ENCODE data around the gene SDK1.

The SDK1 gene

DNA sequence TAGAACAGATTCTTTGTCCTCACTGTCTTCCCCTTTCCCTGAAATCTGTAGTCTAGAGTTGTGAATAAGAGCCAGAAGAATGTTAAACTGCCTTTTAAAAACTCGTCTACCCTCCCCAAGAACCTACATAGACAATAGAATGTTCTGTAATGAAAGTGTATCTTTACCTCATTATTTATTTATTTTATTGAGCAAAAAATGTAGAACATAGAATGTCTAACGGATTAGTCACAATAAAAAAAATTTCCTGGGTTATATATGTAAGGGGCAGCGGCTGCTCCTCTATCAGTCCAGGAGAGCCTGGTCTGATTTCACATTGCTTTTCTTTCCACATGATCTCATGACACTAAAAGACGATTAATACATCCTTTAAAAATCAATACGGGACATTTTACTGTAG, 135.7 kb downstream of the SDK1 start:
- Histone ChIP-seq H3K27me3 (no peaks in the 10 kb centered on the region), H3K4me1 (ENCODE audit: control insufficient read depth in 1 of 2, insufficient read depth in 1 of 2, low read depth in 1 of 2, low read length in 1 of 2) (peaks cover 6 to 9% of the 10 kb centered on the region in 2 experiments), H3K36me3 (no peaks in the 10 kb centered on the region), H3K27ac (no peak overlapping the region), H3K9me3 (no peaks in the 10 kb centered on the region), H3K4me3 (ENCODE audit: low read depth in 1 of 2, low read length in 1 of 2) (no peak overlapping the region)
- TF ChIP-seq, protein P1, sequence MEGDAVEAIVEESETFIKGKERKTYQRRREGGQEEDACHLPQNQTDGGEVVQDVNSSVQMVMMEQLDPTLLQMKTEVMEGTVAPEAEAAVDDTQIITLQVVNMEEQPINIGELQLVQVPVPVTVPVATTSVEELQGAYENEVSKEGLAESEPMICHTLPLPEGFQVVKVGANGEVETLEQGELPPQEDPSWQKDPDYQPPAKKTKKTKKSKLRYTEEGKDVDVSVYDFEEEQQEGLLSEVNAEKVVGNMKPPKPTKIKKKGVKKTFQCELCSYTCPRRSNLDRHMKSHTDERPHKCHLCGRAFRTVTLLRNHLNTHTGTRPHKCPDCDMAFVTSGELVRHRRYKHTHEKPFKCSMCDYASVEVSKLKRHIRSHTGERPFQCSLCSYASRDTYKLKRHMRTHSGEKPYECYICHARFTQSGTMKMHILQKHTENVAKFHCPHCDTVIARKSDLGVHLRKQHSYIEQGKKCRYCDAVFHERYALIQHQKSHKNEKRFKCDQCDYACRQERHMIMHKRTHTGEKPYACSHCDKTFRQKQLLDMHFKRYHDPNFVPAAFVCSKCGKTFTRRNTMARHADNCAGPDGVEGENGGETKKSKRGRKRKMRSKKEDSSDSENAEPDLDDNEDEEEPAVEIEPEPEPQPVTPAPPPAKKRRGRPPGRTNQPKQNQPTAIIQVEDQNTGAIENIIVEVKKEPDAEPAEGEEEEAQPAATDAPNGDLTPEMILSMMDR (IDR thresholded peaks at IDR 0.05), result no peak

DNA sequence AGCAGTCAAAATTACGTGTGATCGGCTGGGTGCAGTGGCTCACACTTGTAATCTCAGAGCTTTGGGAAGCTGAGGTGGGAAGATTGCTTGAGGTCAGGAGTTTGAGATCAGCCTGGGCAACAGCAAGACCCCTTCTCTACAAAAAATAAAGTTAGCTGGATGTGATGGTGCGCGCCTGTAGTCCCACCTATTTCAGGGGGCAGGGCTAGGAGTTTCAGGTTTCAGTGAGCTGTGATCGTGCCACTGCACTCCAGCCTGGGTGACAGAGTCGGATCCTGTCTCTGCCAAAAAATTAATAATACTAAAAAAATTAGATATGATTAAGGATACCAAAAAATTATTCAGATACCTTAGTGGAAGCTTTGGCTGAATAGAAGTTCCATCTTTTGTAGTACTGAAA, 136.4 kb downstream of the SDK1 start:
- no peak overlapping the region for H3K4me3 ChIP-seq (ENCODE audit: low read depth in 1 of 2, low read length in 1 of 2)
- no peak overlapping the region for H3K27ac ChIP-seq
- H3K4me1 ChIP-seq (ENCODE audit: control insufficient read depth in 1 of 2, insufficient read depth in 1 of 2, low read depth in 1 of 2, low read length in 1 of 2), result peaks cover 6 to 9% of the 10 kb centered on the region in 2 experiments
- no peaks in the 10 kb centered on the region for H3K9me3 ChIP-seq
- H3K36me3 ChIP-seq, result no peaks in the 10 kb centered on the region
- TF ChIP-seq, protein P1 (IDR thresholded peaks at IDR 0.05), result no peak
- H3K27me3 ChIP-seq, result no peaks in the 10 kb centered on the region

DNA sequence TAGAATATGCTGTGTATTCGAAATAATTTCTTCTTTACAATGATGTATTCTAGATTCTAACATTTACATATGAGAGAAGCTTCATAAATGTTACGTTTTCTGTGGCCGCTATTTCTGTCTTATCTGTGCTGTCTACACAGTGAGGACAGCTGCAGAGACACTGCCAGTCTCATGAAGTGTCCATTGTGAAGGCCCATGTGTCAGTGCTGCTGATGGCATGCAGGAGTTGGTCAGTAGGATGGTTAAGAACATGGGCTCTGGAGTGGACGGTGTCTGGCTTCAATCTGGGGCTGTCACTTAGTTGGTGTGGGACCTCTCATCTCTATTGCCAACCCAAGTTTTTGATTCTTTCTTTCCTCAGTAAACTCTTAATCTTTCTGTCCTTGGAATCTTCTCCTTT, 137.3 kb downstream of the SDK1 start:
- no peak overlapping the region for H3K4me3 ChIP-seq (ENCODE audit: low read depth in 1 of 2, low read length in 1 of 2)
- H3K9me3 ChIP-seq, result no peaks in the 10 kb centered on the region
- no peaks in the 10 kb centered on the region for H3K27me3 ChIP-seq
- peaks cover 6 to 9% of the 10 kb centered on the region in 2 experiments for H3K4me1 ChIP-seq (ENCODE audit: control insufficient read depth in 1 of 2, insufficient read depth in 1 of 2, low read depth in 1 of 2, low read length in 1 of 2)
- no peaks in the 10 kb centered on the region for H3K36me3 ChIP-seq
- TF ChIP-seq, protein P1 (IDR thresholded peaks at IDR 0.05), result no peak
- H3K27ac ChIP-seq, result no peak overlapping the region

DNA sequence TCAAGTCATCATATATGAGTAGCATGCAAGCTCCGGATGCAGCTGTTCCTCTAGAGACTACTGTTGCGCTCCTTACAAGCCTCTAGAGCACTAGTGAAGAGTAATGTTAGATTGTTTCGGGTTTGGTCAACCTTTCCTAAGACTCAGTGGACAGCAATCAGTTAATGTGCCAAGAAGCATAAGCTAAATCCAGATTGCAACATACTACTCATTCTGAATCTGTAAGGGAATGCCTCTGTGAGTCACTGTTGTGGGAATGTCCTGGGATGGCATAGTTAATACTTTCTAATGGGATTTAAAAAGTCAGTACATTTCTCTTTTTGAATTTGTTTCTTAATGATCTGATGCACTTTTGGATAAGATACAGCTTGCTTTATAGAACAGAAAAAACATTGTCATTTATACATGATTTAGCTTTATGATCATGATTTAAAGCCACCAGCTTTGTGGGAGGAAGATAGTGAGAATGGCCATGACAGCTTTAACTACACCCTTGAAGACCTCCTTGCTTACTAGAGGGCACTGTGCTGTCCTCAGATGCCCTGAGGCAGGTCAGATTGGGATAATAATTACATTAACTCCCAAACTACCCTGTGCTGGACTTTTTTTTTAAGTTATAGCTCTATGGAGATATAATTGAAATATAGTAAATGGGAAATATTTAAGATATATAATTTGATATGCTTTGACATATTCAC, 138.4 kb downstream of the SDK1 start:
- Histone ChIP-seq H3K4me3 (ENCODE audit: low read depth in 1 of 2, low read length in 1 of 2) (no peak overlapping the region), H3K36me3 (no peaks in the 10 kb centered on the region), H3K4me1 (ENCODE audit: control insufficient read depth in 1 of 2, insufficient read depth in 1 of 2, low read depth in 1 of 2, low read length in 1 of 2) (peaks cover under 1 to 2% of the 10 kb centered on the region in 2 experiments), H3K9me3 (no peaks in the 10 kb centered on the region), H3K27me3 (no peaks in the 10 kb centered on the region), H3K27ac (no peak overlapping the region)
- TF ChIP-seq, protein P1 (IDR thresholded peaks at IDR 0.05), result no peak

DNA sequence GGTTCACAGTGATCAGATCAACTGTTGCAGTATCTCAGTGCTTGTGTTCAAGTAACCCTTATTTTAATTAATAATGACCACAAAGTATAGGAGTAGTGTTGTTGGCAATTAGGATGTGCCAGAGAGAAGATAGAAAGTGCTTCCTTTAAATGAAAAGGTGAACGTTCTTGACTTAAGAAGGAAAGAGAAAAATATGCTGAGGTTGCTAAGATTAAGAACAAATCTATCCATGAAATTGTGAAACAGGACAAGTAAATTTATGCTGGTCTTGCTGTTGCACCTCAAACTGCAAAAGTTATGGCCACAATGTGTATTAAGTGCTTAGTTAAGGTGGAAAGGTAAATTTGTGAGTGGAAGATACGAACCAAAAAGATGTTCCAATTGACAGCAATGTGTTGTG, 139.5 kb downstream of the SDK1 start:
- no peak overlapping the region for H3K4me3 ChIP-seq (ENCODE audit: low read depth in 1 of 2, low read length in 1 of 2)
- H3K4me1 ChIP-seq (ENCODE audit: control insufficient read depth in 1 of 2, insufficient read depth in 1 of 2, low read depth in 1 of 2, low read length in 1 of 2), result no peaks in the 10 kb centered on the region
- H3K27me3 ChIP-seq, result no peaks in the 10 kb centered on the region
- no peaks in the 10 kb centered on the region for H3K36me3 ChIP-seq
- TF ChIP-seq, protein P1 (IDR thresholded peaks at IDR 0.05), result no peak
- no peaks in the 10 kb centered on the region for H3K9me3 ChIP-seq
- no peak overlapping the region for H3K27ac ChIP-seq
